ENCODE data around the gene AGTPBP1.

Gene AGTPBP1

DNA sequence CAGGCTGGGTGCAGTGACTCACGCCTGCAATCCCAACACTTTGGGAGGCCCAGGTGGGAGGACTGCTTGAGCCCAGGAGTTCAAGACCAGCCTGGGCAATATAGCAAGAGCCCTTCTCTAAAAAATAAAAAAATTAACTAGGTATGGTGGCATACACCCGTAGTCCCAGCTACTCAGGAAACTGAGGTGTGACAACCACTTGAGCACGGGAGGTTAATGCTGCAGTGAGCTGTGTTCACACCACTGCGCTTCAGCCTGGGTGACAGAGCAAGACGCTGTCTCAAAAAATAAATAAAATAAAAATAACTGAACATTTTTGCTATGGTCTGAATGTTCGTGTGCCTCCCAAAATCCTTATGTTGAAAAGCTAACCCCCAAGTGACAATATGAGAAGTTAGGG is 24.5 kb downstream of the AGTPBP1 start:
- Histone ChIP-seq H3K4me1 (ENCODE audit: control insufficient read depth, insufficient read depth, low read length) (no peaks in the 10 kb centered on the region), H3K36me3 (ENCODE audit: insufficient read depth, low read length) (no peaks in the 10 kb centered on the region), H3K9me3 (replicated peaks; ENCODE audit: low read length) (no peaks in the 10 kb centered on the region), H3K27me3 (ENCODE audit: control insufficient read depth, insufficient read depth, low read length) (no peaks in the 10 kb centered on the region), H3K9ac (ENCODE audit: low read depth, low read length) (no peak overlapping the region), H3K4me2 (ENCODE audit: low read length) (no peak overlapping the region), H3K4me3 (ENCODE audit: low read length) (no peak overlapping the region)

DNA sequence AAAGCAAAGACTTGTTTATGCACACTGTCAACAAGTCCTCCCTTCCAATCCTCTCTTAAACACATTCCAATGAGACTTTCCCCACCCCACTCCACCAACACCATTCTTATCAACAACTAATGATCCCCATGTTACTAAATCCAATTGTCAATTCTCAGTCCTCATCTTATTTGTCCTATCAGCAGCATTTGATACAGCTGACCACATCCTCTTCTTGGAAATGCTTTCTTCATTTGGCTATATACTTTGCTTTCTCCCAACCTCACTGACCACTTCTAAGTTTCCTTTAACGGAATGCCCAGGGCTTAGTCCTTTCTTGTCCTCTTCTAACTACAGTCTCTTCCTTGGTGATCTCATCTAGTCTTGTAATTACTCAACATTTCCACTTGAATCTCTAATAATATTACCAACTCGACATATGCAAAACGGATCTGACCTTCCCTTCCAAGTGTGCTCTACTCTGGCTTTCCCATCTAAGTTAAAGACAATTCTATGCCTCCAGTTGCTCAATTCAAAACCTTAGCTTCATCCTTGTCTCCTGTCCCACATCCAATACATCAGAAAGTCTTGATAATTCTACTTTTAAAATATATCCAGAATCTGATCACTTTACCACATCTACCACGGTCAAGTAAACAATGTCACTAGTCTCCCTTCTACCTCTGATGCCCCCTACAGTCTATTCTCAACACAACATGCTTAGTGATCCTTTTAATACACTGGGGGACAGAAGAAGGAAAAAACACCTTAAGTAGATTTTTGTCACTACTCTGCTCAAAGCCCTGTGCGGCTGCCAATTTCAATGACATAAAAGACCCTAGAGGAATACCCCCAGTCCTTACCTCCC is 25.5 kb downstream of the AGTPBP1 start:
- Histone ChIP-seq H3K9me3 (replicated peaks; ENCODE audit: low read length) (no peaks in the 10 kb centered on the region), H3K4me2 (ENCODE audit: low read length) (no peak overlapping the region), H3K9ac (ENCODE audit: low read depth, low read length) (no peak overlapping the region), H3K4me1 (ENCODE audit: control insufficient read depth, insufficient read depth, low read length) (no peaks in the 10 kb centered on the region), H3K27me3 (ENCODE audit: control insufficient read depth, insufficient read depth, low read length) (no peaks in the 10 kb centered on the region), H3K36me3 (ENCODE audit: insufficient read depth, low read length) (no peaks in the 10 kb centered on the region), H3K4me3 (ENCODE audit: low read length) (no peak overlapping the region)

DNA sequence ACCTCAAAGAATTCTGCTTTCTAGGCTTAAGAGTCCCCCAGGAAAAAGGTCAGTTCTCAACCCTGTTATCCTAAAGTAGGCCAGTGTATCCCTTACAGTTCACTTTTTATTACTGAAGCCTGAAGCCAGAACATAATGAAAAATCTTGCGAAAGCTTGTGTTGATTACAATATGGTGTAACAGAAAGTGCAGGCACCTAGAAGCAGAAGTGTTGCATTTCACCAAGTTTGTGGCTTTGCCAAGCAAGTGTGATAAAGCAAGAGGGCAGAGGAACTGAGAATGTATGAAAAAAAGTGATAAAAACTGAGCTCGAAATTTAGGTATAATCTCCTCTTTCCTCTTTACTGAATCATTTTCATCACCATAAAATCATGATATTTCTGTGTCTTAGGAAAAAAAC is 26.2 kb downstream of the AGTPBP1 start:
- H3K27me3 ChIP-seq (ENCODE audit: control insufficient read depth, insufficient read depth, low read length): no peaks in the 10 kb centered on the region
- H3K4me2 ChIP-seq (ENCODE audit: low read length): no peak overlapping the region
- H3K9ac ChIP-seq (ENCODE audit: low read depth, low read length): no peak overlapping the region
- H3K36me3 ChIP-seq (ENCODE audit: insufficient read depth, low read length): no peaks in the 10 kb centered on the region
- H3K9me3 ChIP-seq (replicated peaks; ENCODE audit: low read length): no peaks in the 10 kb centered on the region
- H3K4me3 ChIP-seq (ENCODE audit: low read length): no peak overlapping the region
- H3K4me1 ChIP-seq (ENCODE audit: control insufficient read depth, insufficient read depth, low read length): no peaks in the 10 kb centered on the region

DNA sequence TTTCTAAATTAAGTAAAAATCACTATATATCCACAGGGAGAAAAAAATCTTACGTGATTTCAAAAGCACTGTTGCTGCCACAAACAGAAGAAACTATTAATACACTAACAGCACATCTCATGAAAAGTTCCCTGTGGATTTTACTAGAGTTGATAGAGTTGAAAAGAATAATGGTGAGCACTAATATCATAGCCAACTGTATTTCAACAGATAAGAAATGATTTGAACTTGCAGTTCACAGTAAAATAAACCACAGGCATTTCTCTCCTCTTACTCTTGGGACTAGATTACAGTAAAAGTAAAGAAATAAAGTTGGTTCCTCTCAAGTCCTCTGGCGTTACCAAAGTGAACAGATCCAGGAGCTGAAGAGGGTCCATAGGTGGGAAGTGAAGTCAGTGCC is 27.9 kb downstream of the AGTPBP1 start:
- Histone ChIP-seq H3K9ac (ENCODE audit: low read depth, low read length) (no peak overlapping the region), H3K4me1 (ENCODE audit: control insufficient read depth, insufficient read depth, low read length) (no peaks in the 10 kb centered on the region), H3K4me2 (ENCODE audit: low read length) (no peak overlapping the region)

DNA sequence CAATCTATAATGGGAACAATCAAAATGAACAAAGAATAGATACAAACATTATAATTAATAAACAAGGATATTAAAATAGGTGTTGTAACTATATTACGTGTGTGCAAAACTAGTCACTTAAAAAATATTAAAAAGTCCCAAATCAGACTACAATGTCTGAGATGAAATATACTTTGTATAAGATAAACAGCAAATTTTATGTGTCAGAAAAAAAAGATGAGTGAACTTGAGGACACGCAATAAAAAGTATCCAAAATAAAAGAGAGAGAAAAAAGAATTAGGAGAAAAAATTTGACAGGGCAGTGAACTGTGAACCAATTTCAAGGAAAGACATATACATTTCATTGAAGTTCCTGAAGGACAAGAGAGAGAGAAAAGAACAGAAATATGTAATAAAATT is 37.0 kb downstream of the AGTPBP1 start:
- H3K9me3 ChIP-seq (replicated peaks; ENCODE audit: low read length): no peaks in the 10 kb centered on the region

More for the DNA sequence above, 27.9 kb downstream of the AGTPBP1 start:
- H3K4me3 ChIP-seq (ENCODE audit: low read length): no peak overlapping the region
- H3K36me3 ChIP-seq (ENCODE audit: insufficient read depth, low read length): no peaks in the 10 kb centered on the region
- H3K9me3 ChIP-seq (replicated peaks; ENCODE audit: low read length): no peaks in the 10 kb centered on the region
- H3K27me3 ChIP-seq (ENCODE audit: control insufficient read depth, insufficient read depth, low read length): no peaks in the 10 kb centered on the region

DNA sequence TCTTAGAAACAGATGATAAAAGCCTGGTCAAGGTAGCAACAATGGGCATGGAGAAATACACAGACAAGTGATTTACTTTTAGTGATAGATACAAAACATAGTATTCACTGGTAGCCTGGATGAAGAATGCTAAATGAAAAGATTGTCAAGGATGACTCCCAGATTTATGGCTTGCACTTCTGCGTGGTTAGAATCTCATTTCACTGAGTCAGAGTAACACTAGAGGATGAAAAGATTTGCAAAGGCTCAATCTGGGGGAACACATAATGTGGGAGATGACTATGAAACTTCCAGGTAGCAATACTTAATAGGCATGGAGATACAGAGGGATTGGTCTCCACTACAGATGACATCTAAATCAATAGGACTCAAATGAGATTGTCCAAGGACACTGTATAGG is 38.4 kb downstream of the AGTPBP1 start:
- no peaks in the 10 kb centered on the region for H3K27me3 ChIP-seq (ENCODE audit: control insufficient read depth, insufficient read depth, low read length)
- H3K4me1 ChIP-seq (ENCODE audit: control insufficient read depth, insufficient read depth, low read length): no peaks in the 10 kb centered on the region
- H3K9ac ChIP-seq (ENCODE audit: low read depth, low read length): no peak overlapping the region
- no peak overlapping the region for H3K4me2 ChIP-seq (ENCODE audit: low read length)
- no peaks in the 10 kb centered on the region for H3K36me3 ChIP-seq (ENCODE audit: insufficient read depth, low read length)
- no peaks in the 10 kb centered on the region for H3K9me3 ChIP-seq (replicated peaks; ENCODE audit: low read length)
- H3K4me3 ChIP-seq (ENCODE audit: low read length): no peak overlapping the region

More for the DNA sequence above, 37.0 kb downstream of the AGTPBP1 start:
- no peak overlapping the region for H3K9ac ChIP-seq (ENCODE audit: low read depth, low read length)
- H3K27me3 ChIP-seq (ENCODE audit: control insufficient read depth, insufficient read depth, low read length): no peaks in the 10 kb centered on the region
- no peak overlapping the region for H3K4me2 ChIP-seq (ENCODE audit: low read length)
- no peaks in the 10 kb centered on the region for H3K36me3 ChIP-seq (ENCODE audit: insufficient read depth, low read length)
- no peak overlapping the region for H3K4me3 ChIP-seq (ENCODE audit: low read length)
- H3K4me1 ChIP-seq (ENCODE audit: control insufficient read depth, insufficient read depth, low read length): no peaks in the 10 kb centered on the region

DNA sequence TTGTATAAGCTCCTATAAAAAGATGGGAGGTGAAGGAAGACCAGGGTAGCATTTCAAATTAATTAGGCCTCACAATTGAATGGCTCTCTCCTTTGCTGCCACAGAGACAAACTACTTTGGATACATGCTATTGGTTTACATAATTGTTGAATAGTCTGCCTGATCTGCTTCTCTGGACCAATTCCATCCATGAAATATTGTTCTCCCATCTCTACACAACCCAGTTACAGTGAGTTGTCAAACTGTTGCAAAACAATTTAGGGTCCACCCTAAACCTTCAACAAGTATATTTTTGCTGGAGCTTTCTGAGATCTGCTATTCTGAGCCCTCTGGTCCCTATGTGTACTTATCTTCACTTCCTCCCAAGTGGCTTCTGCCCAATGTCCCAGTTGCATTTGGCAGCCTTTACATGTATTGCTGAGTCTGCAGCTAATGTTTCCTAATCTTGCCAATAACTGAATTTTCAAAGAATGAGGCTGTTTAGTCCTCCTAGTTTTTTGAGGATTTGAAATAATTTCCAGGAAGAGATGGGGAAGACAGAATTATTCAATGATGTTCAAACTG is 38.9 kb downstream of the AGTPBP1 start:
- no peaks in the 10 kb centered on the region for H3K9me3 ChIP-seq (replicated peaks; ENCODE audit: low read length)
- no peaks in the 10 kb centered on the region for H3K4me1 ChIP-seq (ENCODE audit: control insufficient read depth, insufficient read depth, low read length)
- no peak overlapping the region for H3K9ac ChIP-seq (ENCODE audit: low read depth, low read length)
- H3K27me3 ChIP-seq (ENCODE audit: control insufficient read depth, insufficient read depth, low read length): no peaks in the 10 kb centered on the region
- no peaks in the 10 kb centered on the region for H3K36me3 ChIP-seq (ENCODE audit: insufficient read depth, low read length)
- H3K4me2 ChIP-seq (ENCODE audit: low read length): no peak overlapping the region
- H3K4me3 ChIP-seq (ENCODE audit: low read length): no peak overlapping the region

DNA sequence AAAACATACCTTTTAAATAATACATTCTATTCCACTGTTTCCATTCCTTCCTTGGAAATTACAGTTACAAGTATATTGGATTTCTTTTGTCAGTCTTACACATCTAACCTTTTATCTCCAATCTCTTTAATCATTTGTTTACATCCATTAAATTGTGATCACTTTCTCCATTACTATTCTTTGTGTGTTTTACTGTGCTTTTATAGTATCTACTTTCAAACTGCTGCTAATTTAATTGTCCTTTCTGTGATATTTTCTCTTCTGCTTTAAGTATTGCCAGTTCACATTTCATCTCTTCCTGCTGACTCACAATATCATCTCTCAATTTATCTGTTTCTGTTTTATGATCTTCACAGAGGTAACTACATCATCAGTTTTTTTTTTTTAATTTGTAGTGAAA is 39.6 kb downstream of the AGTPBP1 start:
- H3K4me1 ChIP-seq (ENCODE audit: control insufficient read depth, insufficient read depth, low read length): no peaks in the 10 kb centered on the region
- H3K9ac ChIP-seq (ENCODE audit: low read depth, low read length): no peak overlapping the region
- H3K4me2 ChIP-seq (ENCODE audit: low read length): no peak overlapping the region
- no peaks in the 10 kb centered on the region for H3K27me3 ChIP-seq (ENCODE audit: control insufficient read depth, insufficient read depth, low read length)
- no peaks in the 10 kb centered on the region for H3K9me3 ChIP-seq (replicated peaks; ENCODE audit: low read length)
- no peak overlapping the region for H3K4me3 ChIP-seq (ENCODE audit: low read length)
- H3K36me3 ChIP-seq (ENCODE audit: insufficient read depth, low read length): no peaks in the 10 kb centered on the region

DNA sequence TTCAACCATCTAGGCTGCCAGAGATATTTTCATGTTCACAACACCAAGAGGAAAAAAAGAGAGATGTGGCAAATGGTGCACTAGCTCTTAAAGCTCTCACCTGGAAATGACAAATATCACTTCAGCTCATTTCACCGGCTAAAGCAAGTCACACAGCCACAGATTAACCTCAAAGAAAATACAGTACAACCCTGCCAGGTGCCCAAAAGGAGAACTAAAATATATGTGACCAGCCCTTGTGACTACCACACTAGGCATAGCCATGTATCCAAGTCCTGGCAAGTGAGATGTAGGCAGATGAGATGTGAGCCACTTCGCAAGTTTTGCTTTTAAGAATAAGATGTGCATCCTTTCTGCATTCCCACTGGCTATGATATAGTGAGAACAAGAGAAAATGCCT is 41.4 kb downstream of the AGTPBP1 start:
- no peaks in the 10 kb centered on the region for H3K9me3 ChIP-seq (replicated peaks; ENCODE audit: low read length)
- H3K27me3 ChIP-seq (ENCODE audit: control insufficient read depth, insufficient read depth, low read length): no peaks in the 10 kb centered on the region
- no peaks in the 10 kb centered on the region for H3K36me3 ChIP-seq (ENCODE audit: insufficient read depth, low read length)
- H3K9ac ChIP-seq (ENCODE audit: low read depth, low read length): no peak overlapping the region
- no peaks in the 10 kb centered on the region for H3K4me1 ChIP-seq (ENCODE audit: control insufficient read depth, insufficient read depth, low read length)
- no peak overlapping the region for H3K4me3 ChIP-seq (ENCODE audit: low read length)
- H3K4me2 ChIP-seq (ENCODE audit: low read length): no peak overlapping the region

DNA sequence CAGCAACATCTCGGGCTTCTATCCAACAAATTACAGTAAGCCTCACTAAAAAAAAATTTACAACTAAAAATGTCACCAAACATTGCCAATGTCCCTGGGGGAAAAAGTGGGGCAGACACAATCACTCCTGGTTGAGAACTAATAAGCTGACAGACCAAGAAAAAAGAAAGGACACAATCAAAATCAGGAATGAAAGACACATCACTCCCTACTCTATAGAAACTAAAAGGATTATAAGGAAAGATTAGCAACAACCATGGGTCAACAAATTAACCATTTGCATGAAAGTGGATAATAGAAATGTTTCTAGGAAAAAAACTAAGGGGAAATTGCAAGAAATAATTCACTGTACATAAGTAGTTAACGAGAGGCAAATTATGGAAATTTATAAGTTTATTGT is 53.4 kb downstream of the AGTPBP1 start:
- Histone ChIP-seq H3K4me2 (ENCODE audit: low read length) (no peak overlapping the region), H3K4me3 (ENCODE audit: low read length) (no peak overlapping the region)

DNA sequence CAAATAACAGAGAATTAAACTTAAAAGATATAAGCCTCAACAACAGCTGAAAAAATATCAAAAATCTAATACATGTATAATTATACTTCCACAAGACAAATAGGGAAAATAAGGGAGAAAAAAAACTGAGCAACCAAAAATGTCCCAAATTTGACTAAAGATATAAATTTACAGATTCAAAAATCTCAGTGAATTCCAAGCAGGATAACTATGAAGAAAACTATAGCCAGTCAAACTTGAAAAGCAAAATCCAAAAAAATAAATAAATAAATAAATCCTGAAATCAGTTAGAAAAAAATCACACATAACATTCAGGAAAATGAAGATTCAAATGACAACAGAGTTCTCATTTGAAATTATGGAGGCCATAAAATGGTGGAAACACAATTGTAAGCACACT is 56.7 kb downstream of the AGTPBP1 start:
- H3K9me3 ChIP-seq (replicated peaks; ENCODE audit: low read length): no peaks in the 10 kb centered on the region
- no peak overlapping the region for H3K9ac ChIP-seq (ENCODE audit: low read depth, low read length)
- no peaks in the 10 kb centered on the region for H3K4me1 ChIP-seq (ENCODE audit: control insufficient read depth, insufficient read depth, low read length)
- H3K36me3 ChIP-seq (ENCODE audit: insufficient read depth, low read length): no peaks in the 10 kb centered on the region
- H3K4me2 ChIP-seq (ENCODE audit: low read length): no peak overlapping the region
- no peaks in the 10 kb centered on the region for H3K27me3 ChIP-seq (ENCODE audit: control insufficient read depth, insufficient read depth, low read length)
- no peak overlapping the region for H3K4me3 ChIP-seq (ENCODE audit: low read length)

More for the DNA sequence above, 53.4 kb downstream of the AGTPBP1 start:
- no peak overlapping the region for H3K9ac ChIP-seq (ENCODE audit: low read depth, low read length)
- H3K27me3 ChIP-seq (ENCODE audit: control insufficient read depth, insufficient read depth, low read length): no peaks in the 10 kb centered on the region
- H3K36me3 ChIP-seq (ENCODE audit: insufficient read depth, low read length): no peaks in the 10 kb centered on the region
- no peaks in the 10 kb centered on the region for H3K9me3 ChIP-seq (replicated peaks; ENCODE audit: low read length)
- H3K4me1 ChIP-seq (ENCODE audit: control insufficient read depth, insufficient read depth, low read length): no peaks in the 10 kb centered on the region

DNA sequence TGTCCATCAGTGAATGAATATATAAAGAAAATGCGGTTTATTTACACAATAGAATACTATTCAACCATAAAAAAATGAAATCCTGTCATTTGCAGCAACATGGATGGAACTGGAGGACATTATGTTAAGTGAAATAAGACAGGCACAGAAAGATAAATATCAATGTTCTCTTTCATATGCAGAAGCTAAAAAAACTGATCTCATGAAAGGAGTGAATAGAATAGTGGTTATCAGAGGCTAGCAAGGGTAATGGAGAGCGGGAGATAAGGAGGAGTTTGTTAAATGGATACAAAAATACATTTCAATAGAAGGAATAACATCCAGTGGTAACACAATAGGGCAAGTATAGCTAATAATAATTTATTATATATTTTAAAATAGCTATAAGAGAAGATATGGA is 65.0 kb downstream of the AGTPBP1 start:
- Histone ChIP-seq H3K9ac (ENCODE audit: low read depth, low read length) (no peak overlapping the region), H3K4me1 (ENCODE audit: control insufficient read depth, insufficient read depth, low read length) (no peaks in the 10 kb centered on the region), H3K4me3 (ENCODE audit: low read length) (no peak overlapping the region), H3K9me3 (replicated peaks; ENCODE audit: low read length) (no peaks in the 10 kb centered on the region), H3K27me3 (ENCODE audit: control insufficient read depth, insufficient read depth, low read length) (no peaks in the 10 kb centered on the region), H3K4me2 (ENCODE audit: low read length) (no peak overlapping the region), H3K36me3 (ENCODE audit: insufficient read depth, low read length) (no peaks in the 10 kb centered on the region)

Measured in skeletal muscle satellite cell (primary cell).